SK-N-SH treated with all-trans-retinoic acid at 6 μM for 48 hours (cell line): ENCODE data around the gene OPN1LW.

Experiments used
- ARNTL ChIP-seq: fragments of 450-650 bp; formaldehyde crosslinking; IDR thresholded peaks from 2 replicates; pipeline ENCODE4 v1.5.0; 2020; ENCODE audit warnings: low read depth, mild to moderate bottlenecking, moderate library complexity, borderline replicate concordance
- ESRRG ChIP-seq: fragments of 250-450 bp; sonication (Bioruptor Pico); IDR thresholded peaks from 2 replicates; pipeline ENCODE4 v1.6.1; 2021; ENCODE audit warnings: mild to moderate bottlenecking
- ISL1 ChIP-seq: fragments of 250-450 bp; sonication (Bioruptor Pico); IDR thresholded peaks from 2 replicates; pipeline ENCODE4 v2.1.2; 2022; ENCODE audit warnings: mild to moderate bottlenecking, moderate library complexity
- PATZ1 ChIP-seq: fragments of 250-450 bp; sonication (Bioruptor Pico); IDR thresholded peaks from 2 replicates; pipeline ENCODE4 v1.8.0; 2020; ENCODE audit warnings: mild to moderate bottlenecking, moderate library complexity, borderline replicate concordance
- POU6F1 ChIP-seq: fragments of 250-450 bp; sonication (Bioruptor Pico); IDR thresholded peaks from 2 replicates; pipeline ENCODE4 v1.8.0; 2021; ENCODE audit warnings: low read depth, mild to moderate bottlenecking, moderate library complexity, borderline replicate concordance
- ZNF565 ChIP-seq: fragments of 450-650 bp; formaldehyde crosslinking; conservative IDR thresholded peaks from 2 replicates; pipeline ENCODE4 v1.5.0; 2020; ENCODE audit warnings: low read depth, mild to moderate bottlenecking, moderate library complexity
- ZNF8 ChIP-seq: fragments of 450-650 bp; formaldehyde crosslinking; IDR thresholded peaks from 2 replicates; pipeline ENCODE4 v1.5.0; 2020; ENCODE audit warnings: mild to moderate bottlenecking, moderate library complexity
- TF ChIP-seq, protein P1 (sequence below): fragments of 250-450 bp; sonication (Bioruptor Pico); IDR thresholded peaks from 2 replicates; pipeline ENCODE4 v1.5.1; 2020; ENCODE audit warnings: low read depth, mild to moderate bottlenecking, moderate library complexity
- TF ChIP-seq, protein P2 (sequence below): fragments of 250-450 bp; sonication (Bioruptor Pico); IDR thresholded peaks from 2 replicates; pipeline ENCODE4 v1.5.1; 2021; ENCODE audit warnings: mild to moderate bottlenecking, moderate library complexity

GRCh38 chrX:154116426-154117211 lies 27.4 kb upstream of the OPN1LW start:
- TF ChIP-seq ZNF8 (no peak), POU6F1 (no peak), ISL1 (CRISPR knock-in tag) (no peak), ESRRG (CRISPR knock-in tag) (no peak), ZNF565 (CRISPR knock-in tag) (no peak), ARNTL (CRISPR knock-in tag) (no peak), PATZ1 (CRISPR knock-in tag) (no peak)
- TF ChIP-seq, protein P1, sequence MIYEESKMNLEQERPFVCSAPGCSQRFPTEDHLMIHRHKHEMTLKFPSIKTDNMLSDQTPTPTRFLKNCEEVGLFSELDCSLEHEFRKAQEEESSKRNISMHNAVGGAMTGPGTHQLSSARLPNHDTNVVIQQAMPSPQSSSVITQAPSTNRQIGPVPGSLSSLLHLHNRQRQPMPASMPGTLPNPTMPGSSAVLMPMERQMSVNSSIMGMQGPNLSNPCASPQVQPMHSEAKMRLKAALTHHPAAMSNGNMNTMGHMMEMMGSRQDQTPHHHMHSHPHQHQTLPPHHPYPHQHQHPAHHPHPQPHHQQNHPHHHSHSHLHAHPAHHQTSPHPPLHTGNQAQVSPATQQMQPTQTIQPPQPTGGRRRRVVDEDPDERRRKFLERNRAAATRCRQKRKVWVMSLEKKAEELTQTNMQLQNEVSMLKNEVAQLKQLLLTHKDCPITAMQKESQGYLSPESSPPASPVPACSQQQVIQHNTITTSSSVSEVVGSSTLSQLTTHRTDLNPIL (CRISPR knock-in tag): no peak
- TF ChIP-seq, protein P2, sequence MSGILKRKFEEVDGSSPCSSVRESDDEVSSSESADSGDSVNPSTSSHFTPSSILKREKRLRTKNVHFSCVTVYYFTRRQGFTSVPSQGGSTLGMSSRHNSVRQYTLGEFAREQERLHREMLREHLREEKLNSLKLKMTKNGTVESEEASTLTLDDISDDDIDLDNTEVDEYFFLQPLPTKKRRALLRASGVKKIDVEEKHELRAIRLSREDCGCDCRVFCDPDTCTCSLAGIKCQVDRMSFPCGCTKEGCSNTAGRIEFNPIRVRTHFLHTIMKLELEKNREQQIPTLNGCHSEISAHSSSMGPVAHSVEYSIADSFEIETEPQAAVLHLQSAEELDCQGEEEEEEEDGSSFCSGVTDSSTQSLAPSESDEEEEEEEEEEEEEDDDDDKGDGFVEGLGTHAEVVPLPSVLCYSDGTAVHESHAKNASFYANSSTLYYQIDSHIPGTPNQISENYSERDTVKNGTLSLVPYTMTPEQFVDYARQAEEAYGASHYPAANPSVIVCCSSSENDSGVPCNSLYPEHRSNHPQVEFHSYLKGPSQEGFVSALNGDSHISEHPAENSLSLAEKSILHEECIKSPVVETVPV (CRISPR knock-in tag): no peak
